Hepatocyte (in vitro differentiated cells): Measurements from ENCODE around the gene HMGXB3. TPM values are rescaled to one million over a fixed set of nuclear protein-coding genes. Genes with fewer than 3 reads are reported as not detected.

Experiments used
- DNase-seq: peaks from one replicate; pipeline ENCODE4 v3.0.0-alpha.2; 2016; ENCODE audit warnings: low spot score
- H2AFZ ChIP-seq: fragments of 200-600 bp; sonication (generic); 2 replicates; pipeline ENCODE4 v1.6.0; 2016; ENCODE audit warnings: antibody characterized with exemption, mild to moderate bottlenecking
- H3K27ac ChIP-seq: fragments of 200-600 bp; sonication (generic); 2 replicates; pipeline ENCODE4 v1.5.1; 2016; ENCODE audit warnings: mild to moderate bottlenecking
- H3K27me3 ChIP-seq: fragments of 200-600 bp; sonication (generic); 2 replicates; pipeline ENCODE4 v1.6.1; 2016
- H3K36me3 ChIP-seq: fragments of 200-600 bp; sonication (generic); replicated peaks from 2 replicates; pipeline ENCODE4 v1.5.1; 2016; ENCODE audit warnings: low read depth; ENCODE audit not compliant: insufficient read depth
- H3K4me1 ChIP-seq: fragments of 200-600 bp; sonication (generic); 2 replicates; pipeline ENCODE4 v1.5.1; 2016; ENCODE audit warnings: mild to moderate bottlenecking, moderate library complexity; ENCODE audit not compliant: insufficient read depth
- H3K4me2 ChIP-seq: fragments of 200-600 bp; sonication (generic); 2 replicates; pipeline ENCODE4 v1.6.0; 2016
- H3K4me3 ChIP-seq: fragments of 200-600 bp; sonication (generic); 2 replicates; pipeline ENCODE4 v1.5.1; 2016; ENCODE audit warnings: mild to moderate bottlenecking
- H3K79me2 ChIP-seq: fragments of 200-600 bp; sonication (generic); 2 replicates; pipeline ENCODE4 v1.6.0; 2017; ENCODE audit warnings: mild to moderate bottlenecking
- H3K9me2 ChIP-seq: fragments of 200-600 bp; sonication (generic); replicated peaks from 2 replicates; pipeline ENCODE4 v1.6.0; 2017; ENCODE audit warnings: mild to moderate bottlenecking; ENCODE audit not compliant: insufficient read depth
- H3K9me3 ChIP-seq: fragments of 200-600 bp; sonication (generic); 2 replicates; pipeline ENCODE4 v1.5.1; 2016; ENCODE audit warnings: low read depth, mild to moderate bottlenecking
- H4K20me1 ChIP-seq: fragments of 200-600 bp; sonication (generic); 2 replicates; pipeline ENCODE4 v1.6.0; 2016; ENCODE audit warnings: mild to moderate bottlenecking; ENCODE audit not compliant: insufficient read depth, poor library complexity, severe bottlenecking
- CTCF ChIP-seq: fragments of 200-600 bp; sonication (generic); IDR thresholded peaks from 2 replicates; pipeline ENCODE4 v1.5.1; 2016; ENCODE audit warnings: antibody characterized with exemption, mild to moderate bottlenecking; ENCODE audit not compliant: poor library complexity
- EZH2 ChIP-seq: fragments of 200-600 bp; sonication (generic); IDR thresholded peaks from 2 replicates; pipeline ENCODE4 v1.6.1; 2016; ENCODE audit warnings: antibody characterized with exemption, mild to moderate bottlenecking, borderline replicate concordance
- EZH2phosphoT487 ChIP-seq: fragments of 200-600 bp; sonication (generic); IDR thresholded peaks from one replicate; pipeline ENCODE4 v1.6.1; 2018; ENCODE audit warnings: antibody characterized with exemption, mild to moderate bottlenecking, low read depth, moderate library complexity; ENCODE audit not compliant: unreplicated experiment, severe bottlenecking
- WGBS: methylation state at CpG from one replicate; pipeline ENCODE4 v1.1.6; 2016; ENCODE audit warnings: low lambda C conversion rate; ENCODE audit errors: missing lambda C conversion rate; 5-methylcytosine and 5-hydroxymethylcytosine counted together
- polyA plus RNA-seq: library from polyadenylated mRNA; unstranded; fragments of >200 nt; fragmentation: Nextera tagmentation; extraction: Ambion mirVana; gene quantifications from 2 replicates; pipeline ENCODE4 v1.2.1, GENCODE V29; 2016
- total RNA-seq: library from RNA; depleted of rRNA; stranded (reverse); fragments of >200 nt; gene quantifications from 2 replicates; pipeline ENCODE4 v1.2.3, GENCODE V29; 2014

The HMGXB3 gene
- total and polyA plus RNA-seq, 2 experiments from 2014 or later = 24.6 to 47.5 TPM

DNA sequence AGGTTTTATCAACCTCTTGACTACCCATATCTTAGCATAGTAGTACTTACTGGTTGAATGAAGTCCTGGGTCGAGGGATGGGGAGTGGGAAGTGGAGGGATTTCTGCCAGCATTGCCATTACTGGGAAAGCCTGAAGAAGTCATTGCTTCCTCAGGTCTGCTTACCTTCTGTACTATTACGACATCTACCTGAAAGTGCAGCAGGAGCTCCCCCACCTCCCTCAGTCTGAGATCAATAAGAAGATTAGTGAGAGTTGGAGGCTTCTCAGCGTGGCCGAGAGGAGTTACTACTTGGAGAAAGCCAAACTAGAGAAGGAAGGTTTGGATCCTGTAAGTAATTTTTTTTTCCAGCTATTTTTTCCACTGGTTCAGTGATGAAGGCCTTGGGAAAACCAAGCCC lies 5.8 kb downstream of the HMGXB3 start:
- Histone ChIP-seq H2AFZ (no peak overlapping the region), H4K20me1 (peaks cover 23% of the 10 kb centered on the region), H3K27ac (no peak overlapping the region), H3K9me2 (no peaks in the 10 kb centered on the region), H3K4me2 (no peak overlapping the region), H3K36me3 (peaks cover 4% of the 10 kb centered on the region), H3K79me2 (peaks cover 81% of the 10 kb centered on the region), H3K4me3 (no peak overlapping the region), H3K9me3 (no peaks in the 10 kb centered on the region), H3K4me1 (peaks cover 14% of the 10 kb centered on the region), H3K27me3 (no peaks in the 10 kb centered on the region)
- WGBS = 79% methylated on average over 4 of the region's 4 CpGs
- DNase-seq = no peak
- TF ChIP-seq CTCF (no peak), EZH2 (no peak), EZH2phosphoT487 (no peak)

DNA sequence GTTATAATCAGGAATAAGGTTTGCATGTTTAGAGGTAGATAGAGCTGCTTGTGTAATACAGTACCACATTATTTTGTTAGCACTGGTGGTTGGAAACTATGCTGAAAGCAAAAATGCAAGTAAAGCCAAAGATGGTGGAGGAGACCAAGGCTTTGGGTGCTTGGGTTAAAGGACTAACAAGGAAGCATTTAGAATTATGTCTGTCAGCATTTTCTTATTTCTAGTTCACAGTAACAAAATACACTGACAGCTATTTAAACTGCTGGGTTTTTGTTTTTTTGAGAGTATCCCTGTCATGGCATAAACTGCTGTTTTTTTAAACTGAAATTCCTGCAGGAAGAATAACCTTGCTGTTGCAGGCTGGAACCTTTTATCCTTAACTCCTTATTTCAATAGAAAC lies 6.5 kb downstream of the HMGXB3 start:
- Histone ChIP-seq H3K79me2 (peaks cover 75% of the 10 kb centered on the region), H3K27me3 (no peaks in the 10 kb centered on the region), H3K9me2 (no peaks in the 10 kb centered on the region), H3K4me1 (peaks cover 12% of the 10 kb centered on the region), H3K4me3 (no peak overlapping the region), H2AFZ (no peak overlapping the region), H3K36me3 (peaks cover 4% of the 10 kb centered on the region), H3K4me2 (no peak overlapping the region), H3K27ac (no peak overlapping the region), H3K9me3 (no peaks in the 10 kb centered on the region), H4K20me1 (peaks cover 21% of the 10 kb centered on the region)
- TF ChIP-seq EZH2 = no peak
- TF ChIP-seq EZH2phosphoT487 = no peak
- no peak for TF ChIP-seq CTCF
- DNase-seq = no peak

DNA sequence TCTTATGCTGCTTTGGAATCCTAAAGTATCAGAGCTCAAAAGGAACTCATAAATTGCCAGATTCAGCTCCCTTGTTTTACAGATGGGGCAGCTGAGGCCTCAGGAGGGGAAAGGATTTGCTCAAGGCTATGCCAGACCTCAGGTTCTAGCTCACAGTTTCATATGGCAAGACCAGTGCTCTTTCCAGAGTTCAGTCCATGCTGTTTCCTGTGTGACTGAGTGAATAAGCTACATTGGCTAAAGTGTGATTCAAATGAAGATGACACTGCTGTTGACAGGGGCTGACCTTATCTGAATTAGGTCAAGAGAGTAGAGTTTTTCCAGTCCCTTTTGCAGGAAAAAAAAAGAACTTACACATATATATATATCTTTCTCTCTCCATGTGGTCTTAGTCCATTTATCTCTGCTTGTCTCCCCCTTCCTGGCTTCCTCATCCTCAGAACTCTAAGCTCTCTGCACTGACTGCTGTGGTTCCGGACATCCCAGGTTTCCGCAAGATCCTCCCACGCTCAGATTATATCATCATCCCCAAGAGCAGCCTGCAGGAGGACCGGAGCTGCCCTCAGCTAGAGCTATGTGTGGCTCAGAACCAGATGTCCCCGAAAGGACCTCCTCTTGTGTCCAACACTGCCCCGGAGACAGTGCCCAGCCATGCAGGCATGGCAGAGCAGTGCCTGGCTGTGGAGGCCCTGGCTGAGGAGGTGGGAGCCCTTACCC lies 9.3 kb downstream of the HMGXB3 start:
- no peak for DNase-seq
- Histone ChIP-seq H3K9me2 (no peaks in the 10 kb centered on the region), H3K4me2 (no peak overlapping the region), H3K4me3 (no peak overlapping the region), H3K79me2 (peaks cover 49% of the 10 kb centered on the region), H3K27ac (no peak overlapping the region), H3K4me1 (peaks cover 4% of the 10 kb centered on the region), H3K27me3 (no peaks in the 10 kb centered on the region), H3K9me3 (no peaks in the 10 kb centered on the region), H2AFZ (no peak overlapping the region), H3K36me3 (peaks cover 7% of the 10 kb centered on the region), H4K20me1 (no peaks in the 10 kb centered on the region)
- 90% methylated on average over 6 of the region's 6 CpGs for WGBS
- TF ChIP-seq EZH2phosphoT487 (no peak), EZH2 (no peak), CTCF (no peak)
